LHCN-M2 (cell line): ENCODE data around the gene DUSP1. TPM values are rescaled to one million over a fixed set of nuclear protein-coding genes. Genes with fewer than 3 reads are reported as not detected.
A peak's percentile ranks its signal among the peaks of the same experiment; 100 is the strongest.
"Not testable (repeated sequence)": the region's sequence is repeated elsewhere in the genome, so short reads cannot be mapped to it uniquely, and the experiment has no call there.

Source experiments
- DNase-seq: peaks from one replicate; pipeline ENCODE4 v3.0.0-alpha.2; 2012; ENCODE audit warnings: low read depth
- total RNA-seq: library from RNA; depleted of rRNA; stranded (reverse); fragments of >200 nt; gene quantifications from 2 replicates; pipeline ENCODE4 v1.2.3, GENCODE V29; 2014

The DUSP1 gene
- total RNA-seq, 1 experiment from 2014 or later = 87.6 TPM

DNA sequence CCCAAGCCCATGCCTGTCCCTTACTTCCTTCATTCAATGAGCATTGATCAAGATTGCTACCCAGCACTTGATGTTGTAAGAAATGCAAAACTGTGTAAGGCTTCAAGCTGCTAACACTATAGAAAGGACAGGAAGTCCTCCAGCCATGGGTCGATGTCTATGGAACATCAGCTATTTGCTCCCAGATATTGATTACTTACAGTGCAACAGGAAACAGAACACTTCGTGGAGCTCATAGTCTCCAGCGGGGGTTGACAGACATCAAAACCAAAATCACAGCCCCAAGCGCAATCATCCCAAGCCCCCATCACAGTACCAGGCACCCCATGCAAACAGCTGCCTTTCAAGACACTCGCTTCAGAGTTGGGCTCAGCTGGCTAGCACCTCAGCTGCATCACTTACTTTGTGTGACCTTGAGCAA, 26.8 kb upstream of the DUSP1 start:
- DNase-seq = no peak

DNA sequence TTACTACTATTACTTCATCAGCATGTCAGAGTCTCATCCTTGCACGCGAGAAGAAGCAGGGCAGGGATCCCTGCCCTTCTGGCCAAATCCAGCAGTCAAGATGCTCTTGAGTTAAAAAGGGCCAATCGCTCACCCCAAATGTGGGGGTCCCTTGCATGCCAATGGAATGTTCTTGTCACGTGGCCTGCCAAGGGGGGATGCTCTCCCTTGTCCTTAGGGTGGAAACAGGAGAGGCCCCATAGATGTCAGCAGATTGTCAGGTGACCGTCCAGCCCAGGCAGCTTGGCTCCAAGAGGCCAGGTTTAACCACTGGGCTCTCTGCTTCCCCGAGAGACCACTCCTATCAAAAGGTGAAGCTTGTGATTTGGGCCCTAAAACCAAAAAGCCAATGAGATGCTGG, 25.3 kb upstream of the DUSP1 start:
- DNase-seq = no peak

DNA sequence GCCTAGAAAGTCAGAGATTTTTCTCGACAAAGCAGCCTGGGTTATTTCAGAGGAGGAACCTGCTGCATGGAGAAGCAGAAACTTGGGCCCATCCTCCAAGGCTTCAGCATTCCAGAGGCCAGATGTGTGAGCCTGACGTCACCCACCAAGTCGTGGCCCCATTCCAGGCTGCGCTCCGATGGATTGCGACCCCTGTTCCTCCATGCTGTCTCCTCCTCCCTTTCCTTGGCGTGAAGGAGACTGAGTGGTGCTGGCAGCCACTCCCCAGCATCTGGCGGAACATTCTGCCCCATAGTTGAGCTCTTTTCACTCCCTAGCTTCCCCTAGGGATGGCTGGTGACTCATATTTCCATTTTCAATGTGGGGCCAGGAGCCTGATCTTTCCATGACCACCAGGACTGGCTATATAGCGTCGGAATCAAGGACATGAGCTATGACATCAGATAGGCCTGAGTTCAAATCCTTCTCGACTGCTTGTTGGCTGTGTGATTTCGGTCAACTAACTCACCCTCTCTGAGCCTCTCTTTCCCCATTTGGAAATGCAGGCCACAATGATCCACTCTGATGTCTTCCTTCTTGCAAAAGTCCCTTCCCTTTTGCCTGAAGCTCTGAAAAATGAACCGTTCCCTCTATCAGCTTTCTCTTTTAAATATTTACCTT, 24.5 kb upstream of the DUSP1 start:
- peak; percentile 98 for DNase-seq

DNA sequence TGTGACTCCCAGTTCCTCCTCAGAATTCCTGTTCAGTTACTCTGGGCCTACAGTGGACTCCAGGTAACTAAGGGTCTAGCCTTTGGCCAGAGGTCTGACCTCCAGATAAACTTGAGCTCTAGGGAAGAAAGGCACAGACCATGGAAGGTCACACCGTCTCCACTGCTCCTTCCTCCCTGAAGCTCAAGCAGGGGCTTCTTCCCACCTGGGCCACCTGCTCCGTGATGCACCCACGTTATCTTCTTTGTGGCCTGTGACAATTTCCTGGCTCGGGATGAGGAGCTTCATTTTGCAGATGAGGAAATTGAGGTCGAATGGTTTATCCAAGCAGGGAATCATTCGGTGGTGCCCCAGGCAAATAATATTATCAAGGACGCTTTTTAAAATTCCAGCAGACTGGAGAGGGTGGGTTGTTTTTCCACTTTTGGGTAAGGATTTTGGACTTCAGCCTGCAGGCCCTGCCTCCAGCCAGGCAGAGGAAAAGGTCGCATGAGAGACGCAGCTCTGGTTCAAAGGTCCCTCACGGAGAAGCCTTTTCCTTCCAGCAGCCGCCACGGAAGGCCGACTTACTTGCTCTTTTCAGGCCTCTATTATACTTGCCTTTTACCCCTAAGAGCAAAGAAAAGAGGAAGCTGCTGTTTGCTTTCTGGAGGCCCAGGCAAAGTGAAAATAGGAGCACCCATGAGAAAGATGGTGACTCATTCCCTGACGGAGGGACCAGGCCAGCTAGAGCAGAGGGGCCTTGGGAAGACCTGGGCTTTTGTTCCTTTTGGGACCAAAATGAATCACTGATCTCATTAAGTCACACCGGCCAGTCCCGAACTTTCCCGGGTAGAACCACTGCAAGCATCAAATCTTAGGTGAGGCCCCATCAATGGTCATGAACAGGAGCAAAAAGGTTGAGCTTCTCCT, 22.8 kb upstream of the DUSP1 start:
- DNase-seq = no peak

DNA sequence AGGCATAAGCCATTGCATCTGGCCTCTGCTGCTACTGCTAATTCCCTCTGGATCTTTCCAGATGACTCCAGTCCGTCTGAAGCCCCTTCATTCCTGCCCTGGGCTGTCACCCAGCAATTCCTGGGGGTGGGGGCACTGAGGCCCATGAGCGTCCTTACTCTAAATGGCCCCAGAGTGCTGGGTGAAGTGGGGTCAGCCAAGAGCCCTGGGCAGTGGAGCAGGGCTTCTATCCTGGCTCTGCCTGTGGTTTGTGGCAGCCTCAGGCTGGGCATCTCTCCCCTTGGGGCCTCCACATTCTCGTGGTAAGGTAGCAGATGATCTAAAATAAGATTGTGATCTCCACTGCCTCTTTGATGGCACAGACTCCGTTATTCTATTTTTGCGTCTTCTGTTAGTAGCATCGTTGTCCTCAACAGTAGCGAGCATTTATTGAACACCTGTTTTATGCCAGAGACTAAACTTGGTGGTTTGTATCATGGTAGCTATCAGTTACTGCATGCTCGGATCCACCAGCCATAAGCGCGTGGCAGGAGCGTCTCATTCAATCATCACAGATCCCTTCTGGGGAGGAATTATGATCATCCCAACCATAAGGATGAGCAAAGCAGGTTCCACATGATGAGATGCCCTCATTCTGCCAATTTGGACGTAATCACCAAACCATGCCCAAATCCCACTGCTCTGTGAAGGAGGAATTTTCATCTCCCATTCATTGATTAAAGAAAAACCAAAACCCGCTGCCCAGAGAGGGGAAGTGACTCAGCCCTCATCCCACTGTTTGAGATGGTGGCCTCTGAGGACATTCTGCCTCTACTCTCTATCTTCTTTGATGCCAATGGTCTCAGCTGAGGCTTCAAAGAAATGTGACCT, 21.9 kb upstream of the DUSP1 start:
- no peak for DNase-seq

DNA sequence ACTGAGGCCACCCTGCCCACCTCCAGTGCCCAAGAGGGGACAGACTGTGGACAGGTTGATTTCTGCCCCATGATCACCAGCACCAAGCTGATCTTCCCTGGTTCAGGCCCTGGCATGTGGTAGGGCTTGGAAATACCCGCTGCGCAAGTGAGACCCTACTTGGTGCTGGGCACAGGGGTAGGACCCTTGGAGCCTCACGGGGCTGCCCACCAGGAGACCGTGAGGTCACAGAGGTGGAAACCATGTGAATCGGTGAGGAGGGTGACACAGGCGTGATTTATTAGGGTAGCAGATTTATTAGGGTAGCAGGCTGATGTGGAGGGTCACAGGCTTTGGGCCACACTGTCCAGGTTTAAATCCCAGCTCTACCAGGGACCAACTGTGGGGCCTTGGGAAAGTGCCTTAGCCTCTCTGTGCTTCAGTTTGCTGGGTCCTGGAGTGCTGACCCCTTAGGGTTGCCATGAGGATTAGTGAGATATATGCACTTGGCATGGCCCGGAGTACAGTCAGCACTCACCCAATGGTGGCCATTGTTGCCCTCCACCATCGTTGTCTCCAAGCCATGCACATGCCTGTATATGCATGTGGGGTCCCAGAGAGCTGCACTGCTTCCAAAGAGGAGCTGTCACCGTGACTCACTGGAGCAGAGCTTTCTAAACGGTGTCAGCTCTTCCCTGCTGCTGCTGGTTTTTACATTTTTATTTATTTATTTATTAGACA, 20.9 kb upstream of the DUSP1 start:
- no peak for DNase-seq

DNA sequence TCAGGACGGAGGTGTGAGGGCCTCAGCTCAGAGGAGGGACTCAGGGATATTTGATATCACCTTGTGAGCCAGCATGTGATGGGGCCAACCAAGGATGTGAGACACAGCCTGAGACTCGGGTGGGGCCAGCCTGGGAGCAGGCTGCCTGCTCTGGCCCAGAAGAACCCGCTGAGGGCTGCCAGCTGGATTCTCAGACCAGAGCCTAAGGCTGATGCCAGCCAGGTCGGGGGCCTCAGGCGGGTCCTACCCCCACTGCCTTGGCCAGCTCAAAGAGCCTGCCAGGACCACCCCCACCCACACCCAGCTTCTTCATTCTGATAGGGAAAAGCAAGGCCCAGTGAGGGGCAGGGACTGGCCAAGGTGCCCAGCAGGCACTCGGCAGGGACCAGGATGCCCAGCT, 20.3 kb upstream of the DUSP1 start:
- DNase-seq = no peak

DNA sequence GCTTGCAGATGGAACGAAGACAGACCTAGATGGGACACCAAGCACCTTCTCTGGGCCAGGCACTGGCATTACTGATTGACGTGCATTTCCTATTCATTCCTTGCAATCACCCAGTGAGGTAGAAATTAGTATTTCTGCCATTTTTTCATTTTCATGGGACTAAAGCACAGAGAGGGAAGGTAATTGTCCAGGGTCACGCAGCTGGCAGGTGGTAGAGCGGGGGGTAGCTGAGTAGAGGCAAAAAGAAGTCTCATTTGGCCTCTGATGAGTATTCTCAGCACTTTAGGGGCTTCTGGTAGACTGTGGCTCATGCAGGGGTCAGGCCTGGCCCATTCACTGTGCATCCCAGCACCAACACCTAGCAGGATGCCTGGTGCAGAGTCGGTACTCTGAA, 19.5 kb upstream of the DUSP1 start:
- DNase-seq = no peak

DNA sequence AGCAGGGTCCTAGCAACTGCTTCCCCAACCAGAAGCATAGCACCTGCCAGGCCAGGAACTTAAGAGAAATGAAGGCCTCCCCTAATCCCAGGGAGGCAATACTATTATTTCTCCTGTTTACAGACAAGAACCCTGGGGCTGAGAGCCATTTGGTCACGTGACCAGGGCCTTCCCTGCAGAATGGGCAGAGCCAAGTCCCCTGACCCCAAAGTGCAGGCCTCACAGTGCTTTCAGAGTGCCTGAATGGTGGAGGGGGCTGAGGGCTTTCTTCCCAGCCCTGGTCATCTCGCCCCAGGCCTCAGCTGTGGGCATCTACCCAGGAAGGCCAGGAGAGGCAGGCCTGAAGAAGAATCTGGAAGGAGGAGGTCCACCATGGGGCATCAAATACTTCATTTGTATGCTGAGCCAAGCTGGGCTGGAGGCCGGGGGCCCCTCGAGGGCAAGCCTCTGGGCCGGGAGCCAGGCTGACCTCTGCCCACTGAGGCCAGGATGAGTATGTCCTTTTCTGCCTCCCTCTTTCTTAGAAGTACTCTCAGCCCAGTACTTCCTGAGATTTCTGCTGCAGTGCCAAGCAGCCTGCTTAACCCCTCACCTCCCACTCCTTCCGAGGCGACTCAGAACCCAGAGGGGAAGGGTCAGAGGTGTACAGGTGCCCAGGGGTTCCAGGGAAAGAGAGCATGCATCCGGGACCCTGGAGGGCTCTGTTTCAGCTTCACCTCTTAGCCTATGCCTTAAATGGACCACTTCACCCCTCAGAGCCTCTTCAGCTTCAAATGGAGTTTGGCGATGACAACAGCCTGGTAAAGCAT, 18.9 kb upstream of the DUSP1 start:
- DNase-seq = peak; percentile 63

DNA sequence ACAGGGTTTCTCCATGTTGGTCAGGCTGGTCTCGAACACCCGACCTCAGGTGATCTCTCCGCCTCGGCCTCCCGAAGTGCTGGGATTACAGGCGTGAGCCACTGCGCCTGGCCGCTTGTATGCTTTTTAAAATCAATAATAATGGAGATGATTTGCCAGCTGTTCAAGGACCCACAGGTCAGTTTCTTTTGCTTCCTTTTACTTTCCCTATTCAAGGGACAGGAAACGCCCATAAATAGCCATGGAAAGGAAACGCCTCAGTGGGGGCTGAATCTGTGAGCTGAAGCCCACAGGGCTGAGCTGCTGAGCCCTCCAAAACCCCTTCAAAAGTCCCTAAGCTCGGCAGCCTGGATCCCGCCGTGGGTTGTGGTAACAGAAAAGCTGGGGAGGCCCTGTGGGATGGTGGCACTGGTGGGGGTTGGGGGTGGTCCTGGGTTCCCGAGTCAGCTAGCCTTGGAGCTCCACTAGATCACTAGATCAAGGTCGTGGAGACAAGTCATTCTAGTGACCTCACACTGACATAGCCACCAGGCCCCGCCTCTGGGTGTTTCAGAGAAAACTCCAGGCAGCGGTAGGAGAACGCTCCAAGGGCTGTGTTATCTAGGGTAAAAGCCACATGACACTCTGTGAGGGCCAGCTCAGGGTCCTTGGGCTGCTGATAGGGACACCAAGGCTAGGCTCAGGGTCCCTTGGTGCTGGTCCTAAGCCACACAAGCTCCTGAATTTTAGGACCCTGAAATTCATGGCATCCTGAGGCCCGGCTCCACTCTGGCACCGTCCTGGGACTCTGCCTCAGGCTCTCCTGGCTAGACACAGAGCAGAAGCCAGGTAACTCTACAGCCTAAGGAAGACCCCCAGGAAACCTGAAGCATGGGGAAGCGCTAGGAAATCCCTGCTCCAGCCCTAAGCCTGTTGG, 18.0 kb upstream of the DUSP1 start:
- peak; percentile 43 for DNase-seq

DNA sequence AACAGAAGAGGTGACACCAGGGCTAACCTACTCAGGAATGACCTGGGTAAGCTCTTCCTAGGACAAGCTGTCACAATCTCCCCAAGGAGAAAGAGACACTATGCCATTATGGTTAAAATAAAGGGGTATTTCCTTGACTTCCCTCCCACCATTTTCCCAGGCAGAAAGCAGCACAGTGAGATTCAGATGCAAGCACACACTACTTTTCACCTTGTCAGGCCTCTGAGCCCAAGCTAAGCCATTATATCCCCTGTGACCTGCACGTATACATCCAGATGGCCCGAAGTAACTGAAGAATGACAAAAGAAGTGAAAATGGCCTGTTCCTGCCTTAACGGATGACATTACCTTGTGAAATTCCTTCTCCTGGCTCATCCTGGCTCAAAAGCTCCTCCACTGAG, 16.5 kb upstream of the DUSP1 start:
- DNase-seq = not testable (repeated sequence)

DNA sequence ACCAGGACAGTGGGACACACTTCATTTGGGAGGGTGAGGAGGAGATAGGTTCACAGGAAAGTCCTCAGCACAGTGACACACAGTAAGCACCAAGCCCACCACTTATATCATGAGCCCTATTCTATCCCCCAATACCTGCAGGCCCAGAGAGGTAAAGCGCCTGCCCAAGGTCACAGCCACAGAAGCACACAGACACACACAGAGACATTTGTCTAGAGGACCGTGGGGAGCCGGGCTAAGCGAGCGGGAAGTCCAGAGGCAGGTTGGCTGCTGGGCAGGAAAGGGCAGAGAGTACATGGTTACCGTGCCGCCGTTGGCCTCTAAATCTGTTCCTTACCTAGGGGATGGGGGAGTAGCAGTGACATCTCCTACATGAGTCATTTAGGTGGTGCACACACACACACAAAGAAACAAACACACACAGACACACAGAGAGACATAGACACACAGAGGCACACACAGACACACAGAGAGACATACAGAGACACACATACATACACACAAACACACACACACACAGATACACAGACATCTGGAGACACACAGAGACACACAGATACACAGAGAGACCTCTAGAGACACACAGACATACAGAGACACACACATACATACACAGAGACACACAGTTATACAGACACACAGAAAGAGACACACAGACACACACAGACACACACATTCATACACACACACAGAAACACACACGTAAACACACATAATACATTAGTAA, 15.9 kb upstream of the DUSP1 start:
- no peak for DNase-seq

DNA sequence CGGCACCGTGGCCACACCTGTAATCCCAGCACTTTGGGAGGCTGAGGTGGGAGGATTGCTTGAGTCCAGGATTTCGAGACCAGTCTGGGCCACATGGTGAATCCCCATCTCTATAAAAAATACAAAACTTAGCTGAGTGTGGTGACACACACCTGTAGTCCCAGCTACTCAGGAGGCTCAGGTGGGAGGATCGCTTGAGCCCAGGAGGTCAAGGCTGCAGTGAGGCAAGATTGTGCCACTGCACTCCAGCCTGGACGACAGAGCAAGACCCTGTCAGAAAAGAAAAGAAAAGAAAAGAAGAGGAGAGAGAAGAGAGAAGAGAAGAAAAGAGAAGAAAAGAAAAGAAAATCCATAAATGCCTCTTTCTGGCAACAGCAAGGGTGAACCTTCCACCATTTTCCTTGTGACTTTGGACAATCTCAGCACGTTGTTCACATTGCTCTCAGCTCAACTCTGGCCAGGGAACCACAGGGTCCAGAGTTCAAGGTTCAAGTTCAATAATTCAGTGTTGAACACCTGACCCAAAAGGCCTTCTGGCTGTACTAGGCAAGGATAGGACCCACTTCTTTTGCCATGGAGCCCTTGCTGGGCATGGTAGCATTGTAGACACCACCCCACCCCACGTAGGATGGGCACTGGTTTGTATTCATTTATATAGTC, 14.6 kb upstream of the DUSP1 start:
- no peak for DNase-seq

DNA sequence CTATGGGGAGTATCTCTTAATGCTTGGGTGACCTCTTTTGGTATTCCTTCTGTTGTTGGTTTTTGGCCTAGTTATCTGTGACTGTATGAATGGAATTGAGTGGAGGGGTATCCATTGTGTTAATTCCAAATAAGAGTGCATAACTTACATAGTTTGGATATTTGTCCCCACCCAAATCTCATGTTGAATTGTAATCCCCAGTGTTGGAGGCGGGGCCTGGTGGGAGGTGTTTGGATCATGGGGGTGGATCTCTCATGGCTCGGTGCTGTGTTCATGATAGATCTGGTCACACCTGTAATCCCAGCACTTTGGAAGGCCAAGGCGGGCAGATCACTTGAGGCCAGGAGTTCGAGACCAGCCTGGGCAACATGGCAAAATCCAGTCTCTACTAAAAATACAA, 13.2 kb upstream of the DUSP1 start:
- not testable (repeated sequence) for DNase-seq

DNA sequence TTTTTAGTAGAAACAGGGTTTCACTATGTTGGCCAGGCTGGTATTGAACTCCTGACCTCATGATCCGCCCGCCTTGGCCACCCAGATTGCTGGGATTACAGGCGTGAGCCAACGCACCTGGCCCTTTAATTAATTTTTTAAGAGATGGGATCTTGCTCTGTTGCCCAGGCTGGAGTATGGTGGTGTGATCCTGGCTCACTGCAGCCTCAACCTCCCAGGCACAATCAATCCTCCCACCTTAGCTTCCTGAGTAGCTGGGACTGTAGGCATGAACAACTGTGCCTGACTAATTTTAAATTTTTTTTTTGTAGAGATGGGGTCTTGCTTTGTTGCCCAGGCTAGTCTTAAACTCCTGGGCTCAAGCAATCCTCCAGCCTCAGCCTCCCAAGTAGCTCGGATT, 12.3 kb upstream of the DUSP1 start:
- not testable (repeated sequence) for DNase-seq

DNA sequence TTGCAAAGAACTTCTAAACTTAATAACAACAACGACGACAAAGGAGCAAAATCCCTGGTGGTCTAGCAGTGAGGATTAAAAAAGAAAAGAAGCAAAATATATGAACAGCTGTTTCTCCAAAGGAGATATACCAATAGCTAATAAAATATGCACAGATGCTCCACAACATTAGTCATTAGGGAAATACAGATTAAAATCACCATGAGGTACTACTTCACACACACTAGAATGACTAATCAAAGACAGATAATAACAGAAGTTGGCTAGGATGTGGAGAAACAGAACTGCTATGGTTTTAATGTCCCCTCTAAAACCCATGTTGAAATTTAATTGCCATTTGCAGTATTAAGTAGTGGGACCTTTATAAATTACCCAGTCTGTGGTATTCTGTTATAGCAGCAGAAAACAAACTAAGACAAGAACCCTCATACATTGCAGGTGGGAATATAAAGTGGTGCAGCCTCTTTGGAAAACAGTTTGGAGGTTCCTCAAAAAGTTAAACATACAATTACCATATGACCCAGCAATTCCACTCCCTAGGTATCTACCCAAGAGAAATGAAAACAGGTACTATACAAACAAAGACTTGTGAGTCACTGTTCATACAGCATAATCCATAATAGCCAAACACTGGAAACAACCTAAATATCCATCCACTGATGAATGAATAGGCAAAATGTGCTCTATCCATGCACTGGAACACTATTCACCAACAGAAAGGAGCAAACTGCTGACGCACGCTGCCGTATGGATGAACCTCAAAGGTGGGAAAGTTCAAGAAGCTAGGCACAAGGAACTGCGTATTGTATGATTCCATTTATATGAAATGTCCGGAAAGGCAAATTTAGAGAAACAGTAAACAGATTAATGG, 11.4 kb upstream of the DUSP1 start:
- peak; percentile 87 for DNase-seq

DNA sequence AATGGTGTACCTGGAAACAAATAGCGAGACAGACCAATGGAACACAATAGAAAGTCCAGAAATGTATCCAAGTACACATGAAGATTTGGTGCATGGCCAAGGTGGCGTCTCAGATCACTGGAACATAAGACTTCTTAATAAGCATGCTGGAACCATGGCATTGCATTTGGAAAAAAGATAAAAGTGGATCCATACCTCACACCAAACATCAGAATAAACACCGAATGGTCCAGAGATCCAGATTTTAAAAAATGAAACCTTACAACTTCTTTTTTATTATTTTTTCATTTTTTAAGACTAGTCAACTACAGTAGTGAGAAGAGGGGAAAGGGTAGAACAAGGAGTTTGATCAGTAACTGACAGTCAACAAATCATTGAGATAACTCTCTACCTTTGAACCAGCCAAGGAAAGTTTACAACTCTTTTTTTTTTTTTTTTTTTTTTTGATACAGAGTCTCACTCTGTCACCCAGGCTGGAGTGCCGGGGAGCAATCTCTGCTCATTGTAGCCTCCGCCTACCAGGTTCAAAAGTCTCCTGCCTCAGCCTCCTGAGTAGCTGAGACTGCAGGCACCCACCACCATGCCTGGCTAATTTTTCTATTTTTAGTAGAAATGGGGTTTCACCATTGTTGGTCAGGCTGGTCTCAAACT, 8.8 kb upstream of the DUSP1 start:
- DNase-seq = no peak
